ENCODE results near the gene DSN1. TPM values are rescaled to one million over a fixed set of nuclear protein-coding genes. Genes with fewer than 3 reads are reported as not detected.

DSN1 gene
- total and polyA plus RNA-seq, 9 of the 15 experiments (the other 6 are each of a cell fraction or from before 2014, with no cell fraction given) = 23.3 to 45.3 (median 31.1) TPM

DNA sequence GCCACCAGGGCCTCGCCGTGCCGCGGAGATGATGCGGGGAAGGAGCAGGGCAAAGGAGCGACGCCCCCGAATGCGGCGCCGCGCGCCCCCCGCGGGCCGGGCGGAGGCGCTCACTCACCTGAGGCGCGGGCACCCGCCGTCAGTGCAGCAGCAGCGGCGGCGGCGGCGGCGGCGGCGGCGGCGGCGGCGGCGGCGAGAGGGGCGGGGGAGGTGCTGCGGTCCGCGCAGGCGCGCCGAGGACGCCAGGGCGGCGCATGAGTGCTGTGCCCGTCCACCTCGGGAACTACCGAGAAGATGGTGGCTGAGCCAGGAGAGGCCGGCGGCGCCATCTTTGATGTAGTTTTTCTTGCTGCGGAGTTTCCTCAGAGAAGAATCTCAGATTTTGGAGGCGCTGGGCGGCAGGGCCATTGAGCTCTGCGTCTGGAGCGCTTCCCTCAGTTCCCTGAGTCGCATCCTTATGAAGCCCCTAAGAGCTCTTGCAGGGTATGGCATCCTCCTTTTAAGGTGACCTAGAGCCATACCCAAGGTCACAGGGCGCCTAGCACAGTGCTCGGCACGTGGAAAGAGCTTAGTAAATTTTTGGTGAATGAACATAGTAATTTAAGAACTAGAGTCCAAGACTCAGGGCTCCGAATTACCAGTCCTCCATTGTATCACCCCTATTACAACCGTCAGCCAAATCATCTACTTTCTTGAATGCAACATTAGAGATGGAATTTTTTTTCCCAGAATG is 27.5 kb downstream of the DSN1 start, which contains the start of gene NDRG3 (continued):
- TF ChIP-seq, protein P1, sequence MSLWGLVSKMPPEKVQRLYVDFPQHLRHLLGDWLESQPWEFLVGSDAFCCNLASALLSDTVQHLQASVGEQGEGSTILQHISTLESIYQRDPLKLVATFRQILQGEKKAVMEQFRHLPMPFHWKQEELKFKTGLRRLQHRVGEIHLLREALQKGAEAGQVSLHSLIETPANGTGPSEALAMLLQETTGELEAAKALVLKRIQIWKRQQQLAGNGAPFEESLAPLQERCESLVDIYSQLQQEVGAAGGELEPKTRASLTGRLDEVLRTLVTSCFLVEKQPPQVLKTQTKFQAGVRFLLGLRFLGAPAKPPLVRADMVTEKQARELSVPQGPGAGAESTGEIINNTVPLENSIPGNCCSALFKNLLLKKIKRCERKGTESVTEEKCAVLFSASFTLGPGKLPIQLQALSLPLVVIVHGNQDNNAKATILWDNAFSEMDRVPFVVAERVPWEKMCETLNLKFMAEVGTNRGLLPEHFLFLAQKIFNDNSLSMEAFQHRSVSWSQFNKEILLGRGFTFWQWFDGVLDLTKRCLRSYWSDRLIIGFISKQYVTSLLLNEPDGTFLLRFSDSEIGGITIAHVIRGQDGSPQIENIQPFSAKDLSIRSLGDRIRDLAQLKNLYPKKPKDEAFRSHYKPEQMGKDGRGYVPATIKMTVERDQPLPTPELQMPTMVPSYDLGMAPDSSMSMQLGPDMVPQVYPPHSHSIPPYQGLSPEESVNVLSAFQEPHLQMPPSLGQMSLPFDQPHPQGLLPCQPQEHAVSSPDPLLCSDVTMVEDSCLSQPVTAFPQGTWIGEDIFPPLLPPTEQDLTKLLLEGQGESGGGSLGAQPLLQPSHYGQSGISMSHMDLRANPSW (CRISPR knock-in tag; IDR thresholded peaks at IDR 0.05) = no peak

DNA sequence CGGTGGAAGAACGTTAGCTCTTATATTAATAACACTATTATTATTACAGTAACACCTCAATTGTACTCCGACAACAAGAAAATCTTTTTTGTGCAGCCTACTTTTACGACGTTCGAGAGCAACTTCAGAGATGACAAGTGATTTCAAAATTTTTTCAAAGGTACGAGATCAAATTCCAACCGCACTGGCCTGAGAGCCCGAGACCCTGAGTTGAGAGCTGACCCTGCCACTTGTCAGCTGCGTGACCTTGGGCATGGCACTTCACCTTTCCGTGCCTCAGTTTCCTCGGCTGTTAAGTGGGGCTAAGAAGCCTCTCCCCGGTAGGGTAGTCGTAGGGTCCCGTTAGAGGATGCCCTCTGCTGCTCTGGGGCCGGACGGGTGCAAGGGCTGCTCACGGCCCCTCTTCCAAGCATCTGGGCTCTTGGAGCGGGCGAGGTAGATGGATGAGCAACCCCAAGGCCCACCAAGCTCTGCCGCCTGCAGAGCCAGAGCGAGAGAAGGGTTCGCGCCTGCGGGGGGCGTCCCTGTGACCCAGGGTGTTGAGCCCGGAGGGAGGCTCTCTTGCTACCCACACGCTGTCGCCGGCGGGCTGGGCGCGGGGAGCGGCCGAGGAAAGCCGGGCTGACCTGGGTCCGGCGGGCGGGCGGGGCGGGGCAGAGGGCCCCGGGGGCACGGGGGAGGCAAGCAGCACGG is 28.2 kb downstream of the DSN1 start:
- Histone ChIP-seq H3K27ac (ENCODE audit: extremely low read depth, low read depth, low read length) (no peak overlapping the region), H3K4me1 (replicated peaks in 1 of 2; ENCODE audit: control insufficient read depth in 2 of 2, insufficient read depth in 2 of 2, low read length in 2 of 2) (peaks cover 15 to 23% of the 10 kb centered on the region in 2 experiments), H3K4me3 (peak overlapping the region; percentile 61), H3K4me2 (ENCODE audit: insufficient read depth, low read length) (peak overlapping the region; percentile 86), H3K9me1 (ENCODE audit: control insufficient read depth, insufficient read depth, low read length) (no peaks in the 10 kb centered on the region), H2AFZ (ENCODE audit: low read depth, low read length) (peak overlapping the region; percentile 85), H3K36me3 (ENCODE audit: control insufficient read depth, insufficient read depth, low read length) (no peaks in the 10 kb centered on the region), H3K79me2 (ENCODE audit: control insufficient read depth, insufficient read depth, low read length) (peaks cover 11% of the 10 kb centered on the region; the same call in 1 of the 3 replicates), H3K9me3 (replicated peaks; ENCODE audit: control insufficient read depth, insufficient read depth, low read depth, low read length) (no peaks in the 10 kb centered on the region), H3K9ac (ENCODE audit: insufficient read depth in 1 of 2, low read depth in 2 of 2, low read length in 2 of 2) (peak overlapping the region; percentile 12 to 95), H4K20me1 (replicated peaks; ENCODE audit: control insufficient read depth, insufficient read depth, low read length) (0 out of 2 replicates have a peak, but pooled peaks cover 2% of the 10 kb centered on the region), H3K27me3 (ENCODE audit: control insufficient read depth in 2 of 2, insufficient read depth in 2 of 2, low read length in 2 of 2) (no peaks in the 10 kb centered on the region)
- DNase-seq (ENCODE audit: extremely low read depth in 1 of 4, low spot score in 3 of 4) (peak in 1 of 4 experiments; percentile 50), ATAC-seq (peak; percentile 58), FAIRE-seq (no peak)
- WGBS (ENCODE audit: insufficient coverage, low coverage, missing lambda C conversion rate) = 4% methylated on average over 40 of the region's 44 CpGs
- ChIA-PET POLR2A (interaction anchor here (0.8 to 3.2 kb wide), 6 partner anchors 9 to 135 kb away, joined by 3 to 18 read pairs (median 12); partner anchors contain the start of gene DSN1), CTCF (ENCODE audit: low intra/inter-chr PET ratio) (interaction anchor here (0.5 to 0.7 kb wide), 2 partner anchors 41 to 172 kb away, joined by 3 read pairs; partner anchors contain the start of gene TGIF2)
- BruUV-seq (replicated peaks) = no TSS peak
- intact Hi-C loops (cut with micrococcal nuclease) = loop anchor here (10.0 kb wide), 1 partner anchor 131 kb away; no protein-coding TSS in a partner anchor
- in situ Hi-C loops (cut with MboI) = no loop called here
- TF ChIP-seq TFAP4 (CRISPR knock-in tag; IDR thresholded peaks at IDR 0.05; ENCODE audit: borderline replicate concordance) (peak; percentile 37; the same call in 1 of the 2 replicates), SIN3B (IDR thresholded peaks at IDR 0.05; ENCODE audit: low read depth) (no peak), ZNF407 (IDR thresholded peaks at IDR 0.05; ENCODE audit: low read depth) (no peak), RBFOX2 (IDR thresholded peaks at IDR 0.05; ENCODE audit: low read depth, low read length) (peak; percentile 44; the same call in 1 of the 2 replicates)

Data from K562 (cell line).